ENCODE data around the gene CXCL12.

Gene CXCL12

DNA sequence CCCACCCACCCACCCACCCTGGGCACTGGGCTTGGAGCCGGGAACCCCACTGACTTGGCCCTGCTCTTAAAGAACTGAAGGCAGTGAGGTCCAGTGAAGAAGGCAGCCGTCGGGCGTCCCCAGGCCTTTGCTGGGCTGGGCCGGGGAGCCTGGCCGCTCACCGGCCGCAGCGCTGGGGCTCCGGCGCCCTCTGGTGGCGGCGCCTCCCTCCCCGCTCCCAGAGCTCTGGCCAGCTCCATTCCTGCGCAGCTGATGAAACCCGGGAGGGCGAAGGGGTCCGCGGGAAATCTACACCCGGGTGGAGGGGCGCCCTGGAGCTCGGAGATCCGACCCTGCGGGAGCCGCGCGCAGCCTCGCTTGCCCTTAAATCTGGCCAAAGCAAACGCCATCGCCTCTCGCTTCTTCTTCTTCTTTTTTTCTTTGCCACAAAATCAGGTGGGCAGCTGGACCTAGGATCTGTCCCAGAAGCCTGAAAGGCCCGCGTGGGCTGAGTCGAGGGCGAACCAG lies 1.7 kb upstream of the CXCL12 start:
- TF ChIP-seq FOXK2 (IDR thresholded peaks at IDR 0.05) (no peak), BHLHE40 (IDR thresholded peaks at IDR 0.05; ENCODE audit: borderline replicate concordance) (no peak), ARNT (IDR thresholded peaks at IDR 0.05) (no peak), SP1 (IDR thresholded peaks at IDR 0.05) (no peak), SUZ12 (IDR thresholded peaks at IDR 0.05) (no peak), FOXM1 (IDR thresholded peaks at IDR 0.05; ENCODE audit: borderline replicate concordance) (no peak), LEF1 (IDR thresholded peaks at IDR 0.05; ENCODE audit: borderline replicate concordance) (no peak), ZNF384 (IDR thresholded peaks at IDR 0.05) (no peak), L3MBTL2 (conservative IDR thresholded peaks at IDR 0.05) (peak; percentile 82)
- DNase-seq (ENCODE audit: extremely low spot score) = peak; percentile 79
- ChIA-PET CTCF (interaction anchor here (0.5 to 1.7 kb wide), 9 partner anchors 9 to 696 kb away, joined by 3 to 5 read pairs (median 3); no protein-coding TSS in a partner anchor), POLR2A (no interaction called here)

GRCh38 chr10:44385696-44386441 lies 972 bp upstream of the CXCL12 start:
- ChIA-PET POLR2A (no interaction called here), CTCF (interaction anchor here (0.5 to 1.7 kb wide), 6 partner anchors 9 to 696 kb away, joined by 3 to 5 read pairs (median 4); no protein-coding TSS in a partner anchor)
- TF ChIP-seq, protein P1, sequence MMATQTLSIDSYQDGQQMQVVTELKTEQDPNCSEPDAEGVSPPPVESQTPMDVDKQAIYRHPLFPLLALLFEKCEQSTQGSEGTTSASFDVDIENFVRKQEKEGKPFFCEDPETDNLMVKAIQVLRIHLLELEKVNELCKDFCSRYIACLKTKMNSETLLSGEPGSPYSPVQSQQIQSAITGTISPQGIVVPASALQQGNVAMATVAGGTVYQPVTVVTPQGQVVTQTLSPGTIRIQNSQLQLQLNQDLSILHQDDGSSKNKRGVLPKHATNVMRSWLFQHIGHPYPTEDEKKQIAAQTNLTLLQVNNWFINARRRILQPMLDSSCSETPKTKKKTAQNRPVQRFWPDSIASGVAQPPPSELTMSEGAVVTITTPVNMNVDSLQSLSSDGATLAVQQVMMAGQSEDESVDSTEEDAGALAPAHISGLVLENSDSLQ (IDR thresholded peaks at IDR 0.05) = no peak
- TF ChIP-seq FOXA1 (IDR thresholded peaks at IDR 0.05) (no peak), HDGF (IDR thresholded peaks at IDR 0.05; ENCODE audit: borderline replicate concordance) (no peak), ZNF384 (IDR thresholded peaks at IDR 0.05) (no peak), ELF4 (IDR thresholded peaks at IDR 0.05) (no peak)
- no peak for DNase-seq (ENCODE audit: extremely low spot score)

DNA sequence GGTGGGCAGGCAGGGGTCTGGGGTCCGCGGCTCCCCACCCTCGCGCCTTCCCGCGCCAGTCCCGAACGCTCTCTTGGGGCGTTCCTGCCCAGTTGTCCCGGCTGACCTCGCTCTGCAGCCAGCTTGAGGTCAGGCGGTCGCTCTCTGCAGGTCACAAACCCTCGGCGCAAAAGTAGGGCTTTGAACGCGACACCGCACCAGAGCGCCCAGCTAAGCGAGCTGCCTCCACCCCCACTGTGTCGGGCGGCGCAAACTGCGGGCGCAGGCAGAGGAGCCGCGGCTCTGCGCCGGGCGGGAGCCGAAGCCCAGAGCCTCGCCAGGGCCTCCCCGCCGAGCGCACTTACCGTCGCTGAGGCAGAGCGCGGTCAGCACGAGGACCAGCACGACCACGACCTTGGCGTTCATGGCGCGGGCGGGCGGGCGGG lies 284 bp downstream of the CXCL12 start:
- TF ChIP-seq CTBP1 (IDR thresholded peaks at IDR 0.05; ENCODE audit: borderline replicate concordance) (no peak), SUZ12 (IDR thresholded peaks at IDR 0.05) (no peak), ARNT (IDR thresholded peaks at IDR 0.05) (no peak), FOXA1 (IDR thresholded peaks at IDR 0.05) (no peak)
- DNase-seq (ENCODE audit: extremely low spot score) = no peak
- CTCF ChIA-PET = no interaction called here
- POLR2A ChIA-PET = no interaction called here

GRCh38 chr10:44383749-44384600 lies 922 bp downstream of the CXCL12 start:
- CTCF ChIA-PET = no interaction called here
- DNase-seq (ENCODE audit: extremely low spot score) = no peak
- TF ChIP-seq HDGF (IDR thresholded peaks at IDR 0.05; ENCODE audit: borderline replicate concordance) (no peak), ELF4 (IDR thresholded peaks at IDR 0.05) (no peak), LEF1 (IDR thresholded peaks at IDR 0.05; ENCODE audit: borderline replicate concordance) (no peak), ZNF384 (IDR thresholded peaks at IDR 0.05) (no peak), SP1 (IDR thresholded peaks at IDR 0.05) (no peak), FOXA1 (IDR thresholded peaks at IDR 0.05) (no peak), FOXM1 (IDR thresholded peaks at IDR 0.05; ENCODE audit: borderline replicate concordance) (no peak), L3MBTL2 (conservative IDR thresholded peaks at IDR 0.05) (no peak), FOXK2 (IDR thresholded peaks at IDR 0.05) (no peak), BHLHE40 (IDR thresholded peaks at IDR 0.05; ENCODE audit: borderline replicate concordance) (no peak)
- TF ChIP-seq, protein P1 (IDR thresholded peaks at IDR 0.05) = no peak
- POLR2A ChIA-PET = no interaction called here

- TF ChIP-seq BHLHE40 (IDR thresholded peaks at IDR 0.05; ENCODE audit: borderline replicate concordance) (no peak), TARDBP (IDR thresholded peaks at IDR 0.05) (no peak), SUZ12 (IDR thresholded peaks at IDR 0.05) (no peak)
- TF ChIP-seq, protein P1 (IDR thresholded peaks at IDR 0.05) = no peak
- ChIA-PET POLR2A (interaction anchor here (1.0 kb wide), 1 partner anchor 66 kb away, joined by 3 read pairs; no protein-coding TSS in a partner anchor), CTCF (interaction anchor here (1.1 kb wide), 1 partner anchor 11 kb away, joined by 4 read pairs; no protein-coding TSS in a partner anchor)
- no peak for DNase-seq (ENCODE audit: extremely low spot score)
Observed at GRCh38 chr10:44382981-44383748, 1.7 kb downstream of the CXCL12 start.

Measured in HEK293T (cell line).